Testis (tissue), 2 donors: ENCODE measurements around the gene DIS3L.
"Not testable (repeated sequence)": the region's sequence is repeated elsewhere in the genome, so short reads cannot be mapped to it uniquely, and the experiment has no call there.

Experiments used
- POLR2A ChIP-seq: fragments of 450-650 bp; IDR thresholded peaks from one replicate; pipeline ENCODE4 v1.6.1; 2017; ENCODE audit warnings: antibody characterized with exemption, mild to moderate bottlenecking, moderate library complexity
- TF ChIP-seq, protein P1 (sequence below), 3 experiments: fragments of 450-650 bp in 2 of 3; fragments of 200-600 bp in 1 of 3; sonication (generic) in 1 of 3; IDR thresholded peaks; one replicate each; pipeline ENCODE4 v1.5.1; 2016 to 2019; ENCODE audit warnings: antibody characterized with exemption in 3 of 3, mild to moderate bottlenecking in 2 of 3, moderate library complexity in 1 of 3

DNA sequence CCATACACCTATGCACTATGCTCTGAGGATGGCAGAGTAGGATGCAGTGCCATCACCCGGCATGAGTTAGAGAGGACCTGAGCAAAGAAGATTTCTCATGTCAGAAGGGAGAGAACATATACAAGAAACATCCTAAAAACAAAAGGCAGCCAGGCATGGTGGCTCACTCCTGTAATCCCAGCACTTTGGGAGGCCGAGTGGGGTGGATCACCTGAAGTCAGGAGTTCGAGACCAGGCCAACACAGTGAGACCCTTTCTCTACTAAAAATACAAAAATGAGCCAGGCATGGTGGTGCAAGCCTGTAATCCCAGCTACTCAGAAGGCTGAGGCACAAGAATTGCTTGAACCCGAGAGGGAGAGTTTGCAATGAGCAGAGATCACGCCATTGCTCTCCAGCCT is 47.5 kb upstream of the DIS3L start:
- TF ChIP-seq POLR2A, result not testable (repeated sequence)
- TF ChIP-seq, protein P1, sequence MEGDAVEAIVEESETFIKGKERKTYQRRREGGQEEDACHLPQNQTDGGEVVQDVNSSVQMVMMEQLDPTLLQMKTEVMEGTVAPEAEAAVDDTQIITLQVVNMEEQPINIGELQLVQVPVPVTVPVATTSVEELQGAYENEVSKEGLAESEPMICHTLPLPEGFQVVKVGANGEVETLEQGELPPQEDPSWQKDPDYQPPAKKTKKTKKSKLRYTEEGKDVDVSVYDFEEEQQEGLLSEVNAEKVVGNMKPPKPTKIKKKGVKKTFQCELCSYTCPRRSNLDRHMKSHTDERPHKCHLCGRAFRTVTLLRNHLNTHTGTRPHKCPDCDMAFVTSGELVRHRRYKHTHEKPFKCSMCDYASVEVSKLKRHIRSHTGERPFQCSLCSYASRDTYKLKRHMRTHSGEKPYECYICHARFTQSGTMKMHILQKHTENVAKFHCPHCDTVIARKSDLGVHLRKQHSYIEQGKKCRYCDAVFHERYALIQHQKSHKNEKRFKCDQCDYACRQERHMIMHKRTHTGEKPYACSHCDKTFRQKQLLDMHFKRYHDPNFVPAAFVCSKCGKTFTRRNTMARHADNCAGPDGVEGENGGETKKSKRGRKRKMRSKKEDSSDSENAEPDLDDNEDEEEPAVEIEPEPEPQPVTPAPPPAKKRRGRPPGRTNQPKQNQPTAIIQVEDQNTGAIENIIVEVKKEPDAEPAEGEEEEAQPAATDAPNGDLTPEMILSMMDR (IDR thresholded peaks at IDR 0.05), result not testable (repeated sequence)
